Smooth muscle cell (in vitro differentiated cells): ENCODE measurements around the gene ATP1A3. TPM values are rescaled to one million over a fixed set of nuclear protein-coding genes. Genes with fewer than 3 reads are reported as not detected.

Source experiments
- DNase-seq: peaks from one replicate; lab custom pipeline; 2025; ENCODE audit not compliant: unreplicated experiment; lab: John Stamatoyannopoulos, UW
- H2AFZ ChIP-seq: fragments of 200-600 bp; sonication (generic); 2 replicates; pipeline ENCODE4 v1.6.0; 2016; ENCODE audit warnings: antibody characterized with exemption, low read depth, mild to moderate bottlenecking
- H3F3A ChIP-seq: fragments of 200-600 bp; sonication (generic); 2 replicates; pipeline ENCODE4 v1.6.0; 2017; ENCODE audit warnings: antibody characterized with exemption, low read depth
- H3K27ac ChIP-seq: fragments of 200-600 bp; sonication (generic); 2 replicates; pipeline ENCODE4 v1.5.1; 2016; ENCODE audit warnings: low read depth, mild to moderate bottlenecking
- H3K27me3 ChIP-seq: fragments of 200-600 bp; sonication (generic); 2 replicates; pipeline ENCODE4 v1.6.1; 2016; ENCODE audit warnings: low read depth, mild to moderate bottlenecking
- H3K36me3 ChIP-seq: fragments of 200-600 bp; sonication (generic); 2 replicates; pipeline ENCODE4 v1.5.1; 2016; ENCODE audit warnings: low read depth
- H3K4me1 ChIP-seq: fragments of 200-600 bp; sonication (generic); 2 replicates; pipeline ENCODE4 v1.5.1; 2016; ENCODE audit warnings: low read depth
- H3K4me2 ChIP-seq: fragments of 200-600 bp; sonication (generic); 2 replicates; pipeline ENCODE4 v1.6.0; 2016; ENCODE audit warnings: mild to moderate bottlenecking
- H3K4me3 ChIP-seq: fragments of 200-600 bp; sonication (generic); 2 replicates; pipeline ENCODE4 v1.5.1; 2016; ENCODE audit warnings: mild to moderate bottlenecking
- H3K79me2 ChIP-seq: fragments of 200-600 bp; sonication (generic); 2 replicates; pipeline ENCODE4 v1.6.0; 2016; ENCODE audit warnings: low read depth, mild to moderate bottlenecking
- H3K9ac ChIP-seq: fragments of 200-600 bp; sonication (generic); 2 replicates; pipeline ENCODE4 v1.6.0; 2016; ENCODE audit warnings: low read depth
- H3K9me3 ChIP-seq: fragments of 200-600 bp; sonication (generic); replicated peaks from 2 replicates; pipeline ENCODE4 v1.5.1; 2016; ENCODE audit warnings: low read depth
- H4K20me1 ChIP-seq: fragments of 200-600 bp; sonication (generic); 2 replicates; pipeline ENCODE4 v1.6.0; 2016; ENCODE audit warnings: low read depth
- WGBS: methylation state at CpG from one replicate; pipeline ENCODE4 v1.1.7; 2016; ENCODE audit warnings: low lambda C conversion rate; 5-methylcytosine and 5-hydroxymethylcytosine counted together
- polyA plus RNA-seq: library from polyadenylated mRNA; unstranded; fragments of >200 nt; fragmentation: Nextera tagmentation; extraction: Ambion mirVana; gene quantifications from 2 replicates; pipeline ENCODE4 v1.2.1, GENCODE V29; 2016
- total RNA-seq: library from RNA; depleted of rRNA; stranded (reverse); fragments of >200 nt; gene quantifications from 2 replicates; pipeline ENCODE4 v1.2.3, GENCODE V29; 2014
- TF ChIP-seq, protein P1 (sequence below): fragments of 200-600 bp; sonication (generic); IDR thresholded peaks from 2 replicates; pipeline ENCODE4 v1.5.1; 2017; ENCODE audit warnings: borderline replicate concordance, mild to moderate bottlenecking, antibody characterized with exemption; ENCODE audit not compliant: insufficient read depth, poor library complexity, severe bottlenecking

The ATP1A3 gene
- total and polyA plus RNA-seq, 2 experiments from 2014 or later: not detected

DNA sequence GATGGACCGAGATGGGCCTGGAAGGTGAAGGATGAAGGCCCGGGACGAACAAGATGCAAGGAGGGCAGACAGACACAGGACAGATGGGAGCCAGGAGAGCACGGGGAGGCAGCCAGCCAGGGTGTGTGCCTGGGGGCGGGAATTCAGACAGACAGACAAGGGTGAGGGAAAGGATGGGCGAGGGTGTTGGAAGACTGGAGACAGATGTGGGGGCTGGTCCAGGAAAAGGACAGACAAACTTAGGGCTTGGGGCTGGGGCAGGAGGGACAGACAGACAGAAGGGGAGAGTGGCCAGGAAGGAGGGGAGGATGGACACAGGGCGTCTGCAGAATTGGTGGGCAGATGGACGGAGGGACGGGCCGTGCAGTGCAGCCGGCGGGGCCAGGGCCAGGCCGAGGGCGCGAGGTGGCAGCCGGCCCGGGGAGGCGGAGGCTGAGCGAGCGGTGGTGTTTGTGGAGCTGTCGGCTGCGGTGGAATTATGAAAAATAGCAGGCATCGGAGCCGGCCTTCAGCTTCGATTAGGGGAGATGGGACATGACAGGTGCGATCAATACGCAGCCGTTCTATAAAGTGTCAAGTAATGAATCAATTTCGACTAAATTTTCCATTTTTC lies 61.2 kb downstream of the ATP1A3 start:
- no peak overlapping the region for H3K27ac ChIP-seq
- H3K4me3 ChIP-seq: no peak overlapping the region
- no peak for DNase-seq
- no peak overlapping the region for H3K9ac ChIP-seq
- H3K36me3 ChIP-seq: no peaks in the 10 kb centered on the region
- no peaks in the 10 kb centered on the region for H3K4me1 ChIP-seq
- H3K27me3 ChIP-seq: peaks cover 94% of the 10 kb centered on the region
- no peaks in the 10 kb centered on the region for H3F3A ChIP-seq
- TF ChIP-seq, protein P1, sequence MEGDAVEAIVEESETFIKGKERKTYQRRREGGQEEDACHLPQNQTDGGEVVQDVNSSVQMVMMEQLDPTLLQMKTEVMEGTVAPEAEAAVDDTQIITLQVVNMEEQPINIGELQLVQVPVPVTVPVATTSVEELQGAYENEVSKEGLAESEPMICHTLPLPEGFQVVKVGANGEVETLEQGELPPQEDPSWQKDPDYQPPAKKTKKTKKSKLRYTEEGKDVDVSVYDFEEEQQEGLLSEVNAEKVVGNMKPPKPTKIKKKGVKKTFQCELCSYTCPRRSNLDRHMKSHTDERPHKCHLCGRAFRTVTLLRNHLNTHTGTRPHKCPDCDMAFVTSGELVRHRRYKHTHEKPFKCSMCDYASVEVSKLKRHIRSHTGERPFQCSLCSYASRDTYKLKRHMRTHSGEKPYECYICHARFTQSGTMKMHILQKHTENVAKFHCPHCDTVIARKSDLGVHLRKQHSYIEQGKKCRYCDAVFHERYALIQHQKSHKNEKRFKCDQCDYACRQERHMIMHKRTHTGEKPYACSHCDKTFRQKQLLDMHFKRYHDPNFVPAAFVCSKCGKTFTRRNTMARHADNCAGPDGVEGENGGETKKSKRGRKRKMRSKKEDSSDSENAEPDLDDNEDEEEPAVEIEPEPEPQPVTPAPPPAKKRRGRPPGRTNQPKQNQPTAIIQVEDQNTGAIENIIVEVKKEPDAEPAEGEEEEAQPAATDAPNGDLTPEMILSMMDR: no peak
- no peaks in the 10 kb centered on the region for H3K9me3 ChIP-seq
- H3K4me2 ChIP-seq: no peak overlapping the region
- H3K79me2 ChIP-seq: no peaks in the 10 kb centered on the region
- no peak overlapping the region for H2AFZ ChIP-seq
- 49% methylated on average over 28 of the region's 29 CpGs for WGBS
- H4K20me1 ChIP-seq: peaks cover 5% of the 10 kb centered on the region

GRCh38 chr19:41932259-41932719 lies 61.7 kb downstream of the ATP1A3 start:
- no peak overlapping the region for H3K4me3 ChIP-seq
- DNase-seq: no peak
- H3K36me3 ChIP-seq: no peaks in the 10 kb centered on the region
- TF ChIP-seq, protein P1: no peak
- H4K20me1 ChIP-seq: peaks cover 5% of the 10 kb centered on the region
- no peaks in the 10 kb centered on the region for H3F3A ChIP-seq
- H3K79me2 ChIP-seq: no peaks in the 10 kb centered on the region
- no peak overlapping the region for H2AFZ ChIP-seq
- H3K4me1 ChIP-seq: no peaks in the 10 kb centered on the region
- WGBS: 24% methylated on average over 7 of the region's 11 CpGs
- no peak overlapping the region for H3K27ac ChIP-seq
- no peak overlapping the region for H3K4me2 ChIP-seq
- H3K9me3 ChIP-seq: no peaks in the 10 kb centered on the region
- peaks cover 96% of the 10 kb centered on the region for H3K27me3 ChIP-seq
- H3K9ac ChIP-seq: no peak overlapping the region

DNA sequence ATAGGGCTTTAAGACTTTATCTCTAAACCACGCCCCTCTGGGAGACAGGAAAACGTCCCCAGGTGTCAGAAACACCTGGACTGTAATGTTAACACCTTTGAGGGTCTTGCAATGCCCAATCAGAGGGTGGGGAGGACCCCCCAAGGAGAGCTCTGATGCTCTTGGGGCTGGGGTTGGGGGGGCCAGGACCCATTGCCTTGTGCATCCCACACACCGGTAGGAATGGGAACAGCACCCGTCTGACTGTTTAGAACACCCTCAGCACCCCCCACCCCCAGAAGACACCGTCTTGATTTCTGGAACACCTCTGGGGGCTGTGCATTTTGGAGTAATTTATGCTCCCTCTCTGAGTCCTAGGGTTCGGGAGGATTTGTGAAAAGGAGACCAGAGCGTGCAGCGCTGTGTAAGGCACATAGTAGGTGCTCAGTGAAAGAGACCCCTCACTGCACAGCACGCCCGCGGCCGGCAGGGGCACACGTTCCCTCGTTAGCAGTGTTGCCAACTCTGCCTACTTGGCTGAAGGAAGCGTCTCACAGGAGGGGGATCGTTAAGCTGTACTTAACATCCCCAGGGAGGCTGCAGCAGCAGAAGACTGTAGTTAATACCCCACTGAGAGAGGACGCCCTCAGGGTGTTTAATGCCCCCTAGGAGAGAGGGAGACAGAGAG lies 63.0 kb downstream of the ATP1A3 start:
- no peaks in the 10 kb centered on the region for H3K79me2 ChIP-seq
- no peak overlapping the region for H3K4me2 ChIP-seq
- DNase-seq: no peak
- H3K27me3 ChIP-seq: peaks cover 98% of the 10 kb centered on the region
- WGBS: 7% methylated on average over 17 of the region's 17 CpGs
- no peak overlapping the region for H2AFZ ChIP-seq
- H3K36me3 ChIP-seq: no peaks in the 10 kb centered on the region
- H3K9ac ChIP-seq: no peak overlapping the region
- no peak overlapping the region for H3K27ac ChIP-seq
- no peaks in the 10 kb centered on the region for H3K4me1 ChIP-seq
- H3K9me3 ChIP-seq: no peaks in the 10 kb centered on the region
- TF ChIP-seq, protein P1: no peak
- peaks cover 5% of the 10 kb centered on the region for H4K20me1 ChIP-seq
- no peak overlapping the region for H3K4me3 ChIP-seq
- H3F3A ChIP-seq: no peaks in the 10 kb centered on the region
